GM19452 (cell line): ENCODE data around the gene SLC29A2.

Source experiments
- ATAC-seq: cut with Tn5 transposase; IDR thresholded peaks from one replicate; pipeline ENCODE4 v1.9.1; 2021; ENCODE audit not compliant: unreplicated experiment

SLC29A2 gene

GRCh38 chr11:66371627-66372415 lies at the start of gene SLC29A2:
Gene SLC29A2, minus strand, starts transcription at chr11:66371760. Its CDS starts 169 bp downstream, at chr11:66371591.
- peak; percentile 54 for ATAC-seq

- no peak for ATAC-seq
Observed at GRCh38 chr11:66420671-66421476, 49.3 kb upstream of the SLC29A2 start, which contains the start of gene NPAS4. Gene NPAS4, plus strand, starts transcription at chr11:66421035. Its CDS starts 145 bp downstream, at chr11:66421180.

GRCh38 chr11:66419825-66420224 lies 48.3 kb upstream of the SLC29A2 start:
- ATAC-seq, result no peak

GRCh38 chr11:66418986-66419308 lies 47.4 kb upstream of the SLC29A2 start:
- no peak for ATAC-seq

- no peak for ATAC-seq
Observed at GRCh38 chr11:66418168-66418985, 46.8 kb upstream of the SLC29A2 start.

GRCh38 chr11:66417000-66417399 lies 45.4 kb upstream of the SLC29A2 start:
- ATAC-seq, result no peak

GRCh38 chr11:66415423-66415822 lies 43.9 kb upstream of the SLC29A2 start:
- no peak for ATAC-seq

GRCh38 chr11:66414120-66414934 lies 42.8 kb upstream of the SLC29A2 start:
- ATAC-seq, result no peak

- ATAC-seq, result no peak
Observed at GRCh38 chr11:66413167-66413566, 41.6 kb upstream of the SLC29A2 start.

- no peak for ATAC-seq
Observed at GRCh38 chr11:66412110-66412509, 40.5 kb upstream of the SLC29A2 start.

GRCh38 chr11:66411323-66411722 lies 39.8 kb upstream of the SLC29A2 start:
- no peak for ATAC-seq

- no peak for ATAC-seq
Observed at GRCh38 chr11:66410191-66410590, 38.6 kb upstream of the SLC29A2 start.

GRCh38 chr11:66409226-66409625 lies 37.7 kb upstream of the SLC29A2 start:
- no peak for ATAC-seq

GRCh38 chr11:66408488-66409214 lies 37.1 kb upstream of the SLC29A2 start:
- ATAC-seq, result no peak

- no peak for ATAC-seq
Observed at GRCh38 chr11:66407651-66408050, 36.1 kb upstream of the SLC29A2 start.

- no peak for ATAC-seq
Observed at GRCh38 chr11:66393954-66394353, 22.4 kb upstream of the SLC29A2 start.

GRCh38 chr11:66391322-66391721 lies 19.8 kb upstream of the SLC29A2 start:
- no peak for ATAC-seq

GRCh38 chr11:66388780-66389386 lies 17.3 kb upstream of the SLC29A2 start:
- ATAC-seq, result no peak
